22Rv1 (cell line): ENCODE results near the gene SCAMP1.

Experiments
- ZFX ChIP-seq: fragments of 450-650 bp; IDR thresholded peaks from 2 replicates; pipeline ENCODE4 v1.6.1; 2017; ENCODE audit warnings: antibody characterized with exemption, borderline replicate concordance
- TF ChIP-seq, protein P1 (sequence below): fragments of 450-650 bp; IDR thresholded peaks from 2 replicates; pipeline ENCODE4 v1.5.1; 2017; ENCODE audit warnings: mild to moderate bottlenecking

GRCh38 chr5:78360674-78360923 lies 182 bp downstream of the SCAMP1 start:
- TF ChIP-seq, protein P1, sequence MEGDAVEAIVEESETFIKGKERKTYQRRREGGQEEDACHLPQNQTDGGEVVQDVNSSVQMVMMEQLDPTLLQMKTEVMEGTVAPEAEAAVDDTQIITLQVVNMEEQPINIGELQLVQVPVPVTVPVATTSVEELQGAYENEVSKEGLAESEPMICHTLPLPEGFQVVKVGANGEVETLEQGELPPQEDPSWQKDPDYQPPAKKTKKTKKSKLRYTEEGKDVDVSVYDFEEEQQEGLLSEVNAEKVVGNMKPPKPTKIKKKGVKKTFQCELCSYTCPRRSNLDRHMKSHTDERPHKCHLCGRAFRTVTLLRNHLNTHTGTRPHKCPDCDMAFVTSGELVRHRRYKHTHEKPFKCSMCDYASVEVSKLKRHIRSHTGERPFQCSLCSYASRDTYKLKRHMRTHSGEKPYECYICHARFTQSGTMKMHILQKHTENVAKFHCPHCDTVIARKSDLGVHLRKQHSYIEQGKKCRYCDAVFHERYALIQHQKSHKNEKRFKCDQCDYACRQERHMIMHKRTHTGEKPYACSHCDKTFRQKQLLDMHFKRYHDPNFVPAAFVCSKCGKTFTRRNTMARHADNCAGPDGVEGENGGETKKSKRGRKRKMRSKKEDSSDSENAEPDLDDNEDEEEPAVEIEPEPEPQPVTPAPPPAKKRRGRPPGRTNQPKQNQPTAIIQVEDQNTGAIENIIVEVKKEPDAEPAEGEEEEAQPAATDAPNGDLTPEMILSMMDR = 0 out of 2 replicates have a peak, but pooled peaks have one; percentile 6
- TF ChIP-seq ZFX = no peak
